NCI-H460 (cell line): Measurements from ENCODE around the gene PLCB1. TPM values are rescaled to one million over a fixed set of nuclear protein-coding genes. Genes with fewer than 3 reads are reported as not detected.
"Not testable (repeated sequence)": the region's sequence is repeated elsewhere in the genome, so short reads cannot be mapped to it uniquely, and the experiment has no call there.

Experiments used
- DNase-seq: peaks from one replicate; pipeline ENCODE4 v3.0.0-alpha.2; 2016; ENCODE audit warnings: low read depth; ENCODE audit errors: extremely low read depth
- total RNA-seq: library from RNA; depleted of rRNA; stranded (reverse); fragments of >200 nt; shearing (Covaris generic); gene quantifications from 2 replicates; pipeline ENCODE4 v1.2.3, GENCODE V29; 2014

Gene PLCB1
- total RNA-seq, 1 experiment from 2014 or later: 74.0 TPM

DNA sequence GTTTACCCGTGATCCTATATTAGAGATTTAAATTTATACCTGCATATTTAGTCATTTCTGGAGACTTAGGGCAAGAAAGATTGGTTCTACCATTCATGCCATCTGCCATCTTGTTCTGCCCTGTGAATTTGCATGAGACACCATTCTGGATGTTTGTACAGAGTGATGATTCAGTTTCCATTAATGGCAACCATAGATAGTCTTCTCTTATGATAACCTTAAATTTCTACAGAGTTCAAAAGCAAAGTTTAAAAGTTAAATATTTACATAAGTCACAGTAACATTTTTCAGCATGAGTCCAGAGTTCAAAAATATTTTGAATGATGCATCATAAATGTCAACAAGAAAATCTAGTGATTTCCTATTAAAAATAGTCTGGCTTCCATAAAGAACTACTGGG, 23.2 kb downstream of the PLCB1 start:
- DNase-seq: no peak

GRCh38 chr20:8155812-8156211, 23.7 kb downstream of the PLCB1 start:
- no peak for DNase-seq

- DNase-seq: no peak
Observed at GRCh38 chr20:8156235-8157079, 24.4 kb downstream of the PLCB1 start.

DNA sequence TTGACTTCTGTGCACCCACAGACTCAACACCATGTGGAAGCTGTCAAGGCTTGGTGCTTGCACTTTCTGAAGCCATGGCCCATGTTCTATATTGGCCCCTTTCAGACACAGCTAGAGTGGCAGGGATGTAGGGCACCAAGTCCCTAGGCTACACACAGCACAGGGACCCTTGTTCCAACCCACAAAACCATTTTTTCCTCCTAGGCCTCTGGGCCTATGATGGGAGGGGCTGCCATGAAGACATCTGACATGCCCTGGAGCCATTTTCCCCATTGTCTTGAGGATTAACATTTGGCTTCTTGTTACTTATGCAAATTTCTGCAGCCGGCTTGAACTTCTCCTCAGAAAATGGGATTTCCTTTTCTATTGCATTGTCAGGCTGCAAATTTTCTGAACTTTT, 27.2 kb downstream of the PLCB1 start:
- not testable (repeated sequence) for DNase-seq

DNA sequence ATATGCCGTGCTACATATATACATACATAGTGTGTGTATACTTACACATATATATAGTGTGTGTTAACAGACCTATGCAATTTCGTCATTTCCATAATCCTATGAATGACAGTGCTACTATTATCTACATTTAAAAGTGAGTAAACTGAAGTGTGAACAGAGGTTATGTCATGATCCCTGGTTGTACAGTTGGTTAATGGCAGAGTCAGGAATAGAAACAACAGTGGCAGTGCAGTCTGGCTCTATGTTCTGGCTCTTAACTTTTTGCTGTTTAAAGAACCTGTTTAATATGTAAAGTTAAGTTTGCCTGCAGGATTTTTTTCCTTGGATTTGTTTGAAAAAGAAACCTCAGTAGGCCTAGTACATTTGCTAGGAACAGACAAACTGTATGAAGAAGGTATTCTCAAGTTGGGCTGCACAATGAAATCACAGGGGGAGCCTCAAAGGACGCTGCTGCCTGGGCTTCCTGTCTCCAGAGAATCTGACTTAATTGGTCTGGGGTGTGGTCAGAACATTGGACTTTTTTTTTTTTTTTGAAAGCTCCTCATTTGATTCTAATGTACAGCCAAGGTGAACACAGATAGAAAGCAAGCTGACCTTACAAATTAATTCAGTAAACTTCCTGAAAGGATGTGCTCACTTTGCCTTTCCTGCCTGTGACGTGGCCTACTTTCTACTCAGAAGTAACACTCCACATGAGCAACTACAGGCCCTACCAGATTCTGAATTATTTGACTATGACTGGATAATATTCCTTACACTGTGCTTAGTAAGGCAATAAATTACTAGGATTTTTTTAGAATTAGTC, 29.4 kb downstream of the PLCB1 start:
- no peak for DNase-seq

- no peak for DNase-seq
Observed at GRCh38 chr20:8162610-8163009, 30.5 kb downstream of the PLCB1 start.

DNA sequence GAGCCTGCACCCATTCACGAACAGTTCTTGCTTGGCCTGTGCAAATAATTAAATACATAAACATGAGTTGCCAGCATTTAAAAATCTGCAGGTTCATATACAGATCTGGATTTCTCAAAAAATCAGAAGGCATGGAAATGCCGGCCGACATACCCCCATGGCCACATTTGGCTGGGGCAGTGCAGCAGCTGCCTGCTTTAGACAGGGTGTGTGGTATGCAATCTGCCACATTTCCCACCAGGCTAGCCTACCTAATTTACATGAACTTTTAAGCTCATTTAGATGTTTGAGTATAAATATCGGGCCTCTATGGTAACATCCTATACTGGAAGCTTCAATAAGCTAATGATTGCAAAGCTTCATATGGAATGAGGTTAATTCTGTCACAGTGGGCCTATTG, 31.5 kb downstream of the PLCB1 start:
- no peak for DNase-seq

GRCh38 chr20:8166730-8167129, 34.7 kb downstream of the PLCB1 start:
- no peak for DNase-seq

- DNase-seq: no peak
Observed at GRCh38 chr20:8168785-8169288, 36.8 kb downstream of the PLCB1 start.

- DNase-seq: no peak
Observed at GRCh38 chr20:8170921-8171320, 38.9 kb downstream of the PLCB1 start.

GRCh38 chr20:8172191-8172590, 40.1 kb downstream of the PLCB1 start:
- DNase-seq: no peak

- no peak for DNase-seq
Observed at GRCh38 chr20:8175741-8176675, 43.9 kb downstream of the PLCB1 start.

DNA sequence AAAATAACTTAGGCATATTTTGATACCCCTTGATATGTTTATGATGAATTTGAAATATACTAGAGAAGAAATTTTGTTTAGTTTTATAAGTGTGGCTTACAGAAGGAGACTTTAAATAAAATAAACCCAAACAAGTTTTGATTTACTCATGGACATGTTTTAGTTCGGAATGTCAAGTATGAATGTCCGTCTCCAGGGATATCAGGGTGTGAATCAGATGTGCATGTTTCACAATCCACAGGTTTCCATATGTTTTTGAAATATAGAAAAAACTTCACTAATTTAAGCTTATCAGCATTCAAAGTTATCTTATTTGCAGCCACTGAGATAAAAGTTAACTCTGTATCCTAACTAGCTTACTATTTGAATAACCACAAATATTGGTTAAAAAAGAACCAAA, 51.5 kb downstream of the PLCB1 start:
- DNase-seq: no peak

GRCh38 chr20:8187740-8188139, 55.7 kb downstream of the PLCB1 start:
- no peak for DNase-seq

GRCh38 chr20:8190043-8190880, 58.2 kb downstream of the PLCB1 start:
- no peak for DNase-seq

DNA sequence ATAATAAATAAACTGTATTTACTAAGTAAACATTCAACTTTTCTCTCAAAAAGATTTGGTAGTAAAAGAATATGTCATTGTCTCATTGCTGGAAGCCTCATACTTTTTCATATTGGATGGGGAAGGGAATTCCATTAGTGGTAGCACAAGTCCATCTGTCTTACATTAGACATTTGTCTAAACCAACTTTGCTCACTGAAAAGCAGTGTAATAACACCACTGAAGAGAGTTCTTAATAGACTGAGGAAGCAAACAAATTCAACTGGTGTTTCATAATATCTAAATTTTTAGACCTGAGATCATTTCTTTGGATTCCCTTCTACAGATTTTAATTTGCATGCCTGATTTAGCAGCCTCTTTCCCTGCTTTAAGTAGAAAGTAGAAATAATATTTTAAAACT, 62.7 kb downstream of the PLCB1 start:
- no peak for DNase-seq

- no peak for DNase-seq
Observed at GRCh38 chr20:8196096-8196495, 64.0 kb downstream of the PLCB1 start.

DNA sequence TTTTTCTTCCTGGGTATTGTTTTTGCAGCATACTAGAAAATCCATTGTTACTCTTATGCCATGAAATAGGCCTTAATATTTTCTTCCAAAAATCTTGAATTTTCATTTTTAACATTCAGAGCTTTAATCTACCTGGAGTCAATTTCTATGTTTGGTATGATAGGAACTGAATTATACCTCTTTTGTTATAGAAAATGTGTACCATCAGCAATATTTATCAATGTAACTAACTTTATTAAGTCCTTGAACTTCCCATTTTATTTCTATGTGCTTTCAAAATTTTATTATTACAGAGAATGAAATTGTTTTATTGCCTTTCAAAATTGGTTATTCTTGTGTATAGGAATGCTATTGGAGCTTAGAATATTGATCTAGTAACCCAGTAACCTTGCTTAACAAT, 68.2 kb downstream of the PLCB1 start:
- no peak for DNase-seq

DNA sequence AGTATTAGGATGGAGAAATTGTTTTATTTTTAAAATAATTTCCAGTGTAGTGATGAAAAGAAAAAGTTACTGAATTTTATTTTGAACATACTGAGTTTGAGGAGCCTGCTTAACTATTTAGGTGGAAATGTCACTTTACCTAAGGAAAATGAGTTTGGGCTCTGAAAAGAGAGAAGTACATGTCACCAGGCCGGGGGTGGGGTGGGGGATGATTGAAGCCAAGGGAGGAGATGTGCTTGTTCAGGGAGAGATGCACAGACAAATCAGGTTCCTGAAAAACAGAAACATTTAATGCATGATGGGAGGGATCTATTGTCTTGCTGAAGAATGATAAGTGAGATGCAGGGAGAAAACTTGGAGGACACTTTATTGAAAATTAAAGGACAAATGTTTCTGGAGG, 71.3 kb downstream of the PLCB1 start:
- DNase-seq: no peak

GRCh38 chr20:8205996-8206395, 73.9 kb downstream of the PLCB1 start:
- DNase-seq: peak; percentile 15
